HepG2 (cell line): ENCODE data around the gene GAGE12J. TPM values are rescaled to one million over a fixed set of nuclear protein-coding genes. Genes with fewer than 3 reads are reported as not detected.
A peak's percentile ranks its signal among the peaks of the same experiment; 100 is the strongest.

Experiments
- ATAC-seq: fragments of 200-7000 bp; cut with Tn5 transposase; 3 replicates; pipeline ENCODE4 v1.9.1; 2020; ENCODE audit warnings: mild to moderate bottlenecking, moderate library complexity
- BruUV-seq: library from RNA; stranded (reverse); fragments of 400-500 nt; replicated peaks from 2 replicates; lab custom pipeline; 2021; lab: Mats Ljungman, UMichigan
- CTCF ChIA-PET: fragments of 300-600 bp; formaldehyde crosslinking; extraction: SDS; loops from one replicate; lab custom pipeline; 2021; ENCODE audit warnings: low total read pairs, inconsistent platforms, low intra/inter-chr PET ratio; lab: Yijun Ruan, JAX
- POLR2A ChIA-PET: fragments of 350-600 bp; sonication (Branson Sonifier 250); formaldehyde crosslinking; loops from one replicate; lab custom pipeline; 2020; ENCODE audit warnings: antibody characterized with exemption, inconsistent platforms; lab: Yijun Ruan, JAX
- DNase-seq: peaks from one replicate; pipeline ENCODE4 v3.0.0-alpha.2; 2015; ENCODE audit warnings: low spot score
- FAIRE-seq: peaks from 3 replicates; lab custom pipeline; 2011; peaks lifted over from hg19 to GRCh38; lab: Jason Lieb, UNC
- H2AFZ ChIP-seq: one replicate; pipeline ENCODE4 v1.6.1; 2011; ENCODE audit warnings: low read length, inconsistent platforms
- H3K27ac ChIP-seq: fragments of 300-600 bp; 3 replicates; pipeline ENCODE4 v1.8.0; 2011; ENCODE audit warnings: mixed run types, mild to moderate bottlenecking, mixed read lengths, low read length, inconsistent platforms; ENCODE audit not compliant: insufficient read depth; ENCODE audit errors: extremely low read length
- H3K27me3 ChIP-seq, 2 experiments: fragments of 200-600 bp in 1 of 2; 2 replicates in 1 of 2; 3 replicates in 1 of 2; pipeline versions ENCODE4 v1.6.0 to v1.8.0; 2011; ENCODE audit warnings: low read length in 2 of 2, mild to moderate bottlenecking in 2 of 2, moderate library complexity in 2 of 2, inconsistent platforms in 1 of 2; ENCODE audit not compliant: insufficient read depth in 2 of 2, control insufficient read depth in 1 of 2
- H3K36me3 ChIP-seq, 2 experiments: fragments of 200-600 bp in 1 of 2; replicated peaks in 1 of 2; 2 replicates in 1 of 2; 3 replicates in 1 of 2; pipeline versions ENCODE4 v1.5.1 to v1.8.0; 2011; ENCODE audit warnings: low read length in 2 of 2, inconsistent platforms in 1 of 2; ENCODE audit not compliant: insufficient read depth in 2 of 2, control insufficient read depth in 1 of 2
- H3K4me1 ChIP-seq: 2 replicates; pipeline ENCODE4 v1.5.1; 2012; ENCODE audit warnings: low read length, inconsistent platforms; ENCODE audit not compliant: insufficient read depth
- H3K4me2 ChIP-seq: 2 replicates; pipeline ENCODE4 v1.6.0; 2011; ENCODE audit warnings: low read depth, low read length, inconsistent platforms
- H3K4me3 ChIP-seq, 3 experiments: fragments of 200-600 bp in 1 of 3; sonication (generic), shearing (Covaris generic) in 1 of 3; replicated peaks in 1 of 3; 2 replicates each; pipeline ENCODE4 v1.5.1; 2011 to 2016; ENCODE audit warnings: low read length in 3 of 3, inconsistent platforms in 2 of 3, low read depth in 2 of 3, mild to moderate bottlenecking in 2 of 3, control low read depth in 1 of 3, mixed read lengths in 1 of 3; ENCODE audit not compliant: insufficient read depth in 1 of 3
- H3K79me2 ChIP-seq: one replicate; pipeline ENCODE4 v1.6.1; 2011; ENCODE audit warnings: low read length, inconsistent platforms; ENCODE audit not compliant: insufficient read depth
- H3K9ac ChIP-seq: 2 replicates; pipeline ENCODE4 v1.6.0; 2011; ENCODE audit warnings: mild to moderate bottlenecking, low read depth, low read length, inconsistent platforms; ENCODE audit not compliant: insufficient read depth
- H3K9me3 ChIP-seq: 2 replicates; pipeline ENCODE4 v1.5.1; 2012; ENCODE audit warnings: mild to moderate bottlenecking, low read length
- H4K20me1 ChIP-seq: 2 replicates; pipeline ENCODE4 v1.6.0; 2011; ENCODE audit warnings: inconsistent platforms, mild to moderate bottlenecking, low read length, moderate library complexity; ENCODE audit not compliant: insufficient read depth
- PPARG ChIP-seq: conservative IDR thresholded peaks from 2 replicates; pipeline ENCODE4 v1.6.1; 2016; ENCODE audit warnings: missing biosample characterization, missing genetic modification reagents
- RARA ChIP-seq: IDR thresholded peaks from 2 replicates; pipeline ENCODE4 v1.6.1; 2016; ENCODE audit warnings: missing genetic modification reagents, missing compliant biosample characterization
- SP1 ChIP-seq, 2 experiments: fragments of 450-650 bp in 1 of 2; sonication (generic) in 1 of 2; formaldehyde crosslinking in 1 of 2; IDR thresholded peaks; 2 replicates each; pipeline versions ENCODE4 v1.4.0 to v1.6.1; 2016 to 2020; ENCODE audit warnings: missing genetic modification reagents in 1 of 2
- SRF ChIP-seq: IDR thresholded peaks from 2 replicates; pipeline ENCODE4 v1.6.1; 2011; ENCODE audit warnings: mild to moderate bottlenecking, low read depth, low read length, moderate library complexity
- STAG1 ChIP-seq: sonication (generic); formaldehyde crosslinking; IDR thresholded peaks from 2 replicates; pipeline ENCODE4 v1.4.0; 2020; ENCODE audit warnings: missing genetic modification reagents
- SUZ12 ChIP-seq: fragments of 150-350 bp; IDR thresholded peaks from 2 replicates; pipeline ENCODE4 v1.6.1; 2014; ENCODE audit warnings: low read depth, low read length
- TBP ChIP-seq: sonication (generic); formaldehyde crosslinking; IDR thresholded peaks from 2 replicates; pipeline ENCODE4 v1.5.0; 2020; ENCODE audit warnings: missing genetic modification reagents
- ZNF556 ChIP-seq: sonication (generic); formaldehyde crosslinking; IDR thresholded peaks from 2 replicates; pipeline ENCODE4 v1.4.0; 2020; ENCODE audit warnings: mild to moderate bottlenecking, missing genetic modification reagents, borderline replicate concordance
- WGBS: methylation state at CpG from one replicate; pipeline ENCODE4 v1.1.6; 2017; ENCODE audit warnings: low lambda C conversion rate; 5-methylcytosine and 5-hydroxymethylcytosine counted together
- in situ Hi-C: cut with HindIII; loops from 2 replicates; pipeline ENCODE4 v1.10.0; 2017; ENCODE audit warnings: low pct_unique_long_range_greater_than_20kb; ENCODE audit not compliant: extremely low pct_ligation_motif_present
- intact Hi-C: fragments of 100-400 bp; cut with micrococcal nuclease; formaldehyde crosslinking; loops from one replicate; pipeline ENCODE4 v1.10.0; 2022; ENCODE audit not compliant: unreplicated experiment
- polyA plus RNA-seq, 8 experiments: library from polyadenylated mRNA; depleted of rRNA in 3 of 8; stranded (reverse) in 7 of 8; unstranded in 1 of 8; fragments of >200 nt; fragmentation: Illumina TruSeq in 4 of 8; extraction: Trizol in 4 of 8; gene quantifications; 2 replicates each; pipeline versions ENCODE4 v1.2.1 to v1.2.3, GENCODE V29; 2011 to 2016; ENCODE audit warnings: low read depth in 4 of 8, missing spikeins in 1 of 8, mixed read lengths in 1 of 8; ENCODE audit not compliant: insufficient read depth in 1 of 8
- total RNA-seq, 5 experiments: library from RNA; depleted of rRNA; stranded (reverse); fragments of >200 nt; fragmentation: Illumina TruSeq; extraction: Trizol; gene quantifications; 2 replicates each; pipeline ENCODE4 v1.2.3, GENCODE V29; 2016; ENCODE audit warnings: low read depth in 1 of 5
- TF ChIP-seq, protein P1 (sequence below): sonication (generic); formaldehyde crosslinking; IDR thresholded peaks from 2 replicates; pipeline ENCODE4 v1.5.0; 2020; ENCODE audit warnings: missing genetic modification reagents, mild to moderate bottlenecking, borderline replicate concordance
- TF ChIP-seq, protein P2 (sequence below): sonication (generic); formaldehyde crosslinking; IDR thresholded peaks from 2 replicates; pipeline ENCODE4 v1.5.0; 2020; ENCODE audit warnings: mild to moderate bottlenecking, missing genetic modification reagents, moderate library complexity
- TF ChIP-seq, protein P3 (sequence below): sonication (generic); formaldehyde crosslinking; IDR thresholded peaks from 2 replicates; pipeline ENCODE4 v1.8.1; 2023; ENCODE audit warnings: missing genetic modification reagents, mild to moderate bottlenecking, borderline replicate concordance
- TF ChIP-seq, protein P4 (sequence below): sonication (generic); formaldehyde crosslinking; IDR thresholded peaks from 2 replicates; pipeline ENCODE4 v1.4.0; 2020; ENCODE audit warnings: missing genetic modification reagents
- TF ChIP-seq, protein P5 (sequence below): sonication (generic); formaldehyde crosslinking; IDR thresholded peaks from 2 replicates; pipeline ENCODE4 v1.4.0; 2020; ENCODE audit warnings: missing genetic modification reagents

The GAGE12J gene
- total and polyA plus RNA-seq, 2 of the 13 experiments (the other 11 are each of a cell fraction or from before 2014, with no cell fraction given): not detected

DNA sequence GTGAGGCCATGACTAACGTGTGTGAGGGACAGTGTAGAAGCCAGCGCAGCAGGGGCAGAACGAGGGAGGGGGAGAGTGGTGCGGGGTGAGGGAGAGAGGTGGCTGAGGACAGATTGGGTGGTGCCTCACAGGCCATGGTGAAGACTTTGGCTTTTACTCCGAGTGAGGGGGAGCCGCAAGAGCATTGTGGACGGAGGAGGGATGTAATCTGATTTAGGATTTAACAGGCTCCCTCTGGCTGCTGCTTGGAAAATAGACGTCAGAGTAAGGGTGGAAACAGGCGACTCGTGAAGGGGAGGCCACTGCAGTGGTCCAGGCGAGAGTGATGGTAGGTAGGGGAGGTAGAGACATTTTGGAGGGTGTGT, 39.2 kb upstream of the GAGE12J start:
- CTCF ChIA-PET: interaction anchor here (1.0 kb wide), 1 partner anchor 90 kb away, joined by 5 read pairs; no protein-coding TSS in a partner anchor
- peak; percentile 40 for TF ChIP-seq STAG1 (CRISPR knock-in tag)
- TF ChIP-seq, protein P1, sequence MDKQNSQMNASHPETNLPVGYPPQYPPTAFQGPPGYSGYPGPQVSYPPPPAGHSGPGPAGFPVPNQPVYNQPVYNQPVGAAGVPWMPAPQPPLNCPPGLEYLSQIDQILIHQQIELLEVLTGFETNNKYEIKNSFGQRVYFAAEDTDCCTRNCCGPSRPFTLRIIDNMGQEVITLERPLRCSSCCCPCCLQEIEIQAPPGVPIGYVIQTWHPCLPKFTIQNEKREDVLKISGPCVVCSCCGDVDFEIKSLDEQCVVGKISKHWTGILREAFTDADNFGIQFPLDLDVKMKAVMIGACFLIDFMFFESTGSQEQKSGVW (CRISPR knock-in tag): no peak
- TF ChIP-seq, protein P2, sequence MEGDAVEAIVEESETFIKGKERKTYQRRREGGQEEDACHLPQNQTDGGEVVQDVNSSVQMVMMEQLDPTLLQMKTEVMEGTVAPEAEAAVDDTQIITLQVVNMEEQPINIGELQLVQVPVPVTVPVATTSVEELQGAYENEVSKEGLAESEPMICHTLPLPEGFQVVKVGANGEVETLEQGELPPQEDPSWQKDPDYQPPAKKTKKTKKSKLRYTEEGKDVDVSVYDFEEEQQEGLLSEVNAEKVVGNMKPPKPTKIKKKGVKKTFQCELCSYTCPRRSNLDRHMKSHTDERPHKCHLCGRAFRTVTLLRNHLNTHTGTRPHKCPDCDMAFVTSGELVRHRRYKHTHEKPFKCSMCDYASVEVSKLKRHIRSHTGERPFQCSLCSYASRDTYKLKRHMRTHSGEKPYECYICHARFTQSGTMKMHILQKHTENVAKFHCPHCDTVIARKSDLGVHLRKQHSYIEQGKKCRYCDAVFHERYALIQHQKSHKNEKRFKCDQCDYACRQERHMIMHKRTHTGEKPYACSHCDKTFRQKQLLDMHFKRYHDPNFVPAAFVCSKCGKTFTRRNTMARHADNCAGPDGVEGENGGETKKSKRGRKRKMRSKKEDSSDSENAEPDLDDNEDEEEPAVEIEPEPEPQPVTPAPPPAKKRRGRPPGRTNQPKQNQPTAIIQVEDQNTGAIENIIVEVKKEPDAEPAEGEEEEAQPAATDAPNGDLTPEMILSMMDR (CRISPR knock-in tag): peak; percentile 52
- TF ChIP-seq, protein P3, sequence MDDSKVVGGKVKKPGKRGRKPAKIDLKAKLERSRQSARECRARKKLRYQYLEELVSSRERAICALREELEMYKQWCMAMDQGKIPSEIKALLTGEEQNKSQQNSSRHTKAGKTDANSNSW (CRISPR knock-in tag): no peak
- TF ChIP-seq, all 625 proteins: peak for 2
- Histone ChIP-seq H3K4me3 (no peak overlapping the region), H3K4me2 (peak overlapping the region; percentile 32; the same call in 1 of the 2 replicates), H4K20me1 (no peaks in the 10 kb centered on the region), H3K27ac (no peak overlapping the region), H2AFZ (no peak overlapping the region), H3K9ac (no peak overlapping the region), H3K9me3 (no peaks in the 10 kb centered on the region), H3K36me3 (no peaks in the 10 kb centered on the region), H3K4me1 (peaks cover 6% of the 10 kb centered on the region), H3K27me3 (no peaks in the 10 kb centered on the region; a peak in 1 of 5 replicates), H3K79me2 (no peaks in the 10 kb centered on the region)
- intact Hi-C loops (no loop called here), in situ Hi-C loops (no loop called here)
- WGBS: 18% methylated on average over 11 of the region's 11 CpGs
- no TSS peak for BruUV-seq
- peak; percentile 68 for FAIRE-seq
- peak; percentile 70 for ATAC-seq
- DNase-seq: no peak
- POLR2A ChIA-PET: no interaction called here

DNA sequence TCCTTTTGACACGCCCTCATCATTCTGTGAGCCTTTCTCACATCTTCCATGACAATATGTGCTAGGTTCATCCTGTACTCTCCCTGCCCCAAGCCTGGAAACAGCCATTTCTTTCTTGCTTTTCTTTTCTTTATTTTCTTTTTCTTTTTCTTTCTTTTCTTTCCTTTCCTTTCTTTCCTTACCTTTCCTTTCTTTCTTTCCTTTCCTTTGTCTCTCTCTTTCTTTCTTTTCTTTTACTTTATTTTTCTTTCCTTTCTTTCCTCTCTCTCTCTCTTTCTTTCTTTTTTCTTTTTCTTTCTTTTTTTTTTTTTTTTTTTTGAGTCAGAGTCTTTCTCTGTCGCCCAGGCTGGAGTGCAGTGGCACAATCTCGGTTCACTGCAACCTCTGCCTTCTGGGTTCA, 37.6 kb upstream of the GAGE12J start:
- CTCF ChIA-PET: no interaction called here
- no peaks in the 10 kb centered on the region for H3K79me2 ChIP-seq
- no peak for FAIRE-seq
- intact Hi-C loops: no loop called here
- H3K4me3 ChIP-seq: no peak overlapping the region
- DNase-seq: no peak
- no peaks in the 10 kb centered on the region for H4K20me1 ChIP-seq
- WGBS: 56% methylated on average over 3 of the region's 3 CpGs
- in situ Hi-C loops: no loop called here
- H3K27me3 ChIP-seq: no peaks in the 10 kb centered on the region; a peak in 1 of 5 replicates
- H3K9me3 ChIP-seq: no peaks in the 10 kb centered on the region
- H3K36me3 ChIP-seq: no peaks in the 10 kb centered on the region
- H3K4me1 ChIP-seq: no peaks in the 10 kb centered on the region
- POLR2A ChIA-PET: no interaction called here
- no peak overlapping the region for H3K9ac ChIP-seq
- no peak for ATAC-seq
- H2AFZ ChIP-seq: no peak overlapping the region
- BruUV-seq: no TSS peak
- H3K4me2 ChIP-seq: no peak overlapping the region
- no peak overlapping the region for H3K27ac ChIP-seq
- TF ChIP-seq PPARG (CRISPR knock-in tag) (no peak), TBP (CRISPR knock-in tag) (no peak), SRF (no peak), ZNF556 (CRISPR knock-in tag) (no peak), RARA (CRISPR knock-in tag) (no peak), SUZ12 (no peak), SP1 (IDR thresholded peaks at IDR 0.05) (no peak), SP1 (CRISPR knock-in tag; IDR thresholded peaks at IDR 0.05) (no peak)
- TF ChIP-seq, protein P4, sequence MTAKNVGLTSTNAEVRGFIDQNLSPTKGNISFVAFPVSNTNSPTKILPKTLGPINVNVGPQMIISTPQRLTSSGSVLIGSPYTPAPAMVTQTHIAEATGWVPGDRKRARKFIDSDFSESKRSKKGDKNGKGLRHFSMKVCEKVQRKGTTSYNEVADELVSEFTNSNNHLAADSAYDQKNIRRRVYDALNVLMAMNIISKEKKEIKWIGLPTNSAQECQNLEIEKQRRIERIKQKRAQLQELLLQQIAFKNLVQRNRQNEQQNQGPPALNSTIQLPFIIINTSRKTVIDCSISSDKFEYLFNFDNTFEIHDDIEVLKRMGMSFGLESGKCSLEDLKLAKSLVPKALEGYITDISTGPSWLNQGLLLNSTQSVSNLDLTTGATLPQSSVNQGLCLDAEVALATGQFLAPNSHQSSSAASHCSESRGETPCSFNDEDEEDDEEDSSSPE (CRISPR knock-in tag): no peak
- TF ChIP-seq, protein P5, sequence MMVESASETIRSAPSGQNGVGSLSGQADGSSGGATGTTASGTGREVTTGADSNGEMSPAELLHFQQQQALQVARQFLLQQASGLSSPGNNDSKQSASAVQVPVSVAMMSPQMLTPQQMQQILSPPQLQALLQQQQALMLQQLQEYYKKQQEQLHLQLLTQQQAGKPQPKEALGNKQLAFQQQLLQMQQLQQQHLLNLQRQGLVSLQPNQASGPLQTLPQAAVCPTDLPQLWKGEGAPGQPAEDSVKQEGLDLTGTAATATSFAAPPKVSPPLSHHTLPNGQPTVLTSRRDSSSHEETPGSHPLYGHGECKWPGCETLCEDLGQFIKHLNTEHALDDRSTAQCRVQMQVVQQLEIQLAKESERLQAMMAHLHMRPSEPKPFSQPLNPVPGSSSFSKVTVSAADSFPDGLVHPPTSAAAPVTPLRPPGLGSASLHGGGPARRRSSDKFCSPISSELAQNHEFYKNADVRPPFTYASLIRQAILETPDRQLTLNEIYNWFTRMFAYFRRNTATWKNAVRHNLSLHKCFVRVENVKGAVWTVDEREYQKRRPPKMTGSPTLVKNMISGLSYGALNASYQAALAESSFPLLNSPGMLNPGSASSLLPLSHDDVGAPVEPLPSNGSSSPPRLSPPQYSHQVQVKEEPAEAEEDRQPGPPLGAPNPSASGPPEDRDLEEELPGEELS (CRISPR knock-in tag): no peak
